ENCODE data around the gene RPL27A. TPM values are rescaled to one million over a fixed set of nuclear protein-coding genes. Genes with fewer than 3 reads are reported as not detected.

The RPL27A gene
- total and polyA plus RNA-seq, 2 donors (not counting 3 experiments of a cell fraction or from before 2014, with no cell fraction given), result 1,303 to 1,363 TPM

DNA sequence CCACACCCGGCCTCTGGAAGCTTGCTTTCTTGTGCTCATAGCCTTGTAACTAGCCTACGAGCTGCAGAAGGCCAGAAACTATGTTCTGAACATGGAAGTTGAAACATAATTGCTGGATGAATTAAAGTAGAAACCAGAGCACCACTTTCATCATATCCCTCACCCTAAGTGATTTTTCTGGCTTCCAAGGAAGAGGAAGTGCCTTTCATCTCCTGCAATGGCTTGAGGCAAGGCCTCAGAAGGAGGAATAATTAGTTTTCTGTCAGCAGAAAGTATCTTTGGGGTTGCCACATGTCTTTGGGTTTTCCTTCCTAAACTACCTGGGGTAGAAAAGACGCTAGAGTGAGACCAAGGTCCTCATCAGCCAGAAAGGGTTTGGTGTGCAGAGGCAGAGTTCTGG is 14.5 kb downstream of the RPL27A start:
- ChIA-PET POLR2A (no interaction called here), CTCF (interaction anchor here (1.8 kb wide), 1 partner anchor 8 kb away, joined by 7 read pairs; no protein-coding TSS in a partner anchor)
- intact Hi-C loops (cut with micrococcal nuclease) (no loop called here), dilution Hi-C loops (cut with MboI; ENCODE audit: extremely low pct_ligation_motif_present, low sequenced_read_pairs) (no loop called here)
- no peak for FAIRE-seq
- H3K36me3 ChIP-seq (ENCODE audit: control insufficient read depth in 2 of 2, extremely low read depth in 1 of 2, insufficient read depth in 2 of 2, low read length in 2 of 2), result peaks cover 2 to 7% of the 10 kb centered on the region in 2 experiments
- no peaks in the 10 kb centered on the region for H3K27me3 ChIP-seq (ENCODE audit: control insufficient read depth in 2 of 2, insufficient read depth in 2 of 2, low read length in 2 of 2)
- no peak overlapping the region for H3K27ac ChIP-seq (ENCODE audit: insufficient read depth, low read depth, low read length)
- peaks cover 17% of the 10 kb centered on the region for H3K4me1 ChIP-seq (ENCODE audit: control insufficient read depth, extremely low read depth, insufficient read depth, low read length)
- no peak for DNase-seq (ENCODE audit: low read depth, low spot score)
- no peak overlapping the region for H3K9ac ChIP-seq (replicated peaks; ENCODE audit: extremely low read depth, insufficient read depth, low read length)
- no peaks in the 10 kb centered on the region for H3K9me3 ChIP-seq (replicated peaks; ENCODE audit: control insufficient read depth, insufficient read depth, low read length)
- H3K79me2 ChIP-seq (ENCODE audit: control insufficient read depth, insufficient read depth, low read length), result no peaks in the 10 kb centered on the region
- no peaks in the 10 kb centered on the region for H4K20me1 ChIP-seq (replicated peaks; ENCODE audit: control insufficient read depth, extremely low read depth, insufficient read depth, low read length)
- no peak overlapping the region for H3K4me3 ChIP-seq (replicated peaks in 1 of 3; ENCODE audit: insufficient read depth in 1 of 3, low read depth in 1 of 3, low read length in 3 of 3)
- no TSS peak for BruUV-seq (replicated peaks)
- no peak overlapping the region for H2AFZ ChIP-seq (ENCODE audit: low read depth, low read length)
- H3K4me2 ChIP-seq (ENCODE audit: insufficient read depth, low read length), result no peak overlapping the region
- TF ChIP-seq, protein P1, sequence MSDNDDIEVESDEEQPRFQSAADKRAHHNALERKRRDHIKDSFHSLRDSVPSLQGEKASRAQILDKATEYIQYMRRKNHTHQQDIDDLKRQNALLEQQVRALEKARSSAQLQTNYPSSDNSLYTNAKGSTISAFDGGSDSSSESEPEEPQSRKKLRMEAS (IDR thresholded peaks at IDR 0.05; ENCODE audit: insufficient read depth, insufficient read length), result no peak
- no peak for TF ChIP-seq JUN (IDR thresholded peaks at IDR 0.05; ENCODE audit: borderline replicate concordance, insufficient read depth, insufficient read length, low read depth)
- no peak for TF ChIP-seq POLR2AphosphoS5 (IDR thresholded peaks at IDR 0.05; ENCODE audit: insufficient read depth, low read depth, low read length)
- TF ChIP-seq, protein P2, sequence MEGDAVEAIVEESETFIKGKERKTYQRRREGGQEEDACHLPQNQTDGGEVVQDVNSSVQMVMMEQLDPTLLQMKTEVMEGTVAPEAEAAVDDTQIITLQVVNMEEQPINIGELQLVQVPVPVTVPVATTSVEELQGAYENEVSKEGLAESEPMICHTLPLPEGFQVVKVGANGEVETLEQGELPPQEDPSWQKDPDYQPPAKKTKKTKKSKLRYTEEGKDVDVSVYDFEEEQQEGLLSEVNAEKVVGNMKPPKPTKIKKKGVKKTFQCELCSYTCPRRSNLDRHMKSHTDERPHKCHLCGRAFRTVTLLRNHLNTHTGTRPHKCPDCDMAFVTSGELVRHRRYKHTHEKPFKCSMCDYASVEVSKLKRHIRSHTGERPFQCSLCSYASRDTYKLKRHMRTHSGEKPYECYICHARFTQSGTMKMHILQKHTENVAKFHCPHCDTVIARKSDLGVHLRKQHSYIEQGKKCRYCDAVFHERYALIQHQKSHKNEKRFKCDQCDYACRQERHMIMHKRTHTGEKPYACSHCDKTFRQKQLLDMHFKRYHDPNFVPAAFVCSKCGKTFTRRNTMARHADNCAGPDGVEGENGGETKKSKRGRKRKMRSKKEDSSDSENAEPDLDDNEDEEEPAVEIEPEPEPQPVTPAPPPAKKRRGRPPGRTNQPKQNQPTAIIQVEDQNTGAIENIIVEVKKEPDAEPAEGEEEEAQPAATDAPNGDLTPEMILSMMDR (IDR thresholded peaks at IDR 0.05; ENCODE audit: extremely low read depth in 1 of 2, insufficient read depth in 1 of 2, low read depth in 1 of 2, low read length in 2 of 2), result no peak
- no peak for TF ChIP-seq POLR2A (IDR thresholded peaks at IDR 0.05; ENCODE audit: low read depth, low read length)
- no peak for TF ChIP-seq FOS (IDR thresholded peaks at IDR 0.05; ENCODE audit: borderline replicate concordance, insufficient read depth, low read length)
- no peaks in the 10 kb centered on the region for H3K9me1 ChIP-seq (replicated peaks; ENCODE audit: control insufficient read depth, extremely low read depth, insufficient read depth, low read length)

All from endothelial cell of umbilical vein (primary cell).